Stomach (tissue), 9 donors: ENCODE measurements around the gene FTO. TPM values are rescaled to one million over a fixed set of nuclear protein-coding genes. Genes with fewer than 3 reads are reported as not detected.

ENCODE experiments used
- DNase-seq, 2 donors: peaks; one replicate each; pipeline versions ENCODE4 v3.0.0 to v3.0.0-alpha.2; 2013 to 2019
- H3K27ac ChIP-seq, 5 donors: fragments of 200-600 bp in 4 of 5; sonication (generic) in 4 of 5; one replicate each; pipeline ENCODE4 v1.5.1; 2013 to 2019; ENCODE audit warnings: mild to moderate bottlenecking in 1 of 5, moderate library complexity in 1 of 5
- H3K27me3 ChIP-seq, 3 donors: fragments of 200-600 bp; sonication (generic); one replicate each; pipeline ENCODE4 v1.5.1; 2017 to 2019; ENCODE audit warnings: mixed run types in 1 of 3
- H3K36me3 ChIP-seq, 4 donors: fragments of 200-600 bp; sonication (generic); 1 replicate in 3 of 4; 2 replicates in 1 of 4; pipeline ENCODE4 v1.5.1; 2016 to 2019
- H3K4me1 ChIP-seq, 4 donors: fragments of 200-600 bp; sonication (generic); one replicate each; pipeline ENCODE4 v1.5.1; 2016 to 2019
- H3K4me3 ChIP-seq, 4 donors: fragments of 200-600 bp; sonication (generic) in 3 of 4; one replicate each; pipeline ENCODE4 v1.5.1; 2016 to 2019; ENCODE audit warnings: mild to moderate bottlenecking in 1 of 4
- H3K9me3 ChIP-seq, 4 donors: fragments of 200-600 bp; sonication (generic); one replicate each; pipeline ENCODE4 v1.5.1; 2016 to 2019
- EP300 ChIP-seq: sonication (generic); formaldehyde crosslinking; IDR thresholded peaks from one replicate; pipeline ENCODE4 v1.6.1; 2017; ENCODE audit warnings: antibody characterized with exemption
- POLR2A ChIP-seq, 4 donors: fragments of 450-650 bp; IDR thresholded peaks; one replicate each; pipeline ENCODE4 v1.6.1; 2016; ENCODE audit warnings: antibody characterized with exemption in 4 of 4, control low read depth in 2 of 4, mild to moderate bottlenecking in 1 of 4, moderate library complexity in 1 of 4
- POLR2AphosphoS5 ChIP-seq, 3 donors: sonication (generic); formaldehyde crosslinking; IDR thresholded peaks; one replicate each; pipeline ENCODE4 v1.6.1; 2016; ENCODE audit warnings: antibody characterized with exemption in 3 of 3
- WGBS, 5 donors: extraction: QIAGEN DNeasy Blood & Tissue Kit in 3 of 5; methylation state at CpG; one replicate each; pipeline versions ENCODE4 v1.1.5 to v1.1.7; 2013 to 2018; 5-methylcytosine and 5-hydroxymethylcytosine counted together
- intact Hi-C: fragments of 100-400 bp; cut with DNase I; formaldehyde crosslinking; loops from one replicate; pipeline ENCODE4 v1.15.1; 2023; ENCODE audit warnings: low total_unique reads
- polyA plus RNA-seq, 3 donors: library from polyadenylated mRNA; stranded (reverse); fragments of 200-250 nt; gene quantifications; one replicate each; pipeline ENCODE4 v1.2.3, GENCODE V29; 2013
- total RNA-seq, 5 donors: library from RNA; depleted of rRNA; stranded (reverse); fragments of >200 nt; gene quantifications; one replicate each; pipeline versions ENCODE4 v1.1.0 to v1.2.3, GENCODE V29; 2014 to 2016
- TF ChIP-seq, protein P1 (sequence below), 7 experiments: fragments of 450-650 bp in 4 of 7; fragments of 200-600 bp in 3 of 7; sonication (generic) in 3 of 7; IDR thresholded peaks; one replicate each; pipeline ENCODE4 v1.5.1; 2016 to 2019; ENCODE audit warnings: antibody characterized with exemption in 7 of 7, control low read depth in 2 of 7, mild to moderate bottlenecking in 1 of 7
- donor health status: healthy with polysubstance abuse.
- donor health status: Bipolar disorder and iron deficiency.
- donor health status: healthy.

FTO gene
- total and polyA plus RNA-seq, 8 donors: 9.3 to 88.7 (median 24.6) TPM

- no peak for DNase-seq
- intact Hi-C loops: no loop called here
- Histone ChIP-seq H3K27me3 (no peaks in the 10 kb centered on the region), H3K9me3 (no peaks in the 10 kb centered on the region), H3K36me3 (peaks cover 0 to 43% (median 32%) of the 10 kb centered on the region in 4 donors), H3K27ac (no peak overlapping the region), H3K4me3 (no peak overlapping the region), H3K4me1 (peaks cover 0 to 21% (median 10%) of the 10 kb centered on the region in 4 donors)
- WGBS, 5 donors: 91 to 97% (median 93%) methylated on average over 7 of the region's 7 CpGs
- TF ChIP-seq POLR2A (IDR thresholded peaks at IDR 0.05): no peak
- TF ChIP-seq, protein P1, sequence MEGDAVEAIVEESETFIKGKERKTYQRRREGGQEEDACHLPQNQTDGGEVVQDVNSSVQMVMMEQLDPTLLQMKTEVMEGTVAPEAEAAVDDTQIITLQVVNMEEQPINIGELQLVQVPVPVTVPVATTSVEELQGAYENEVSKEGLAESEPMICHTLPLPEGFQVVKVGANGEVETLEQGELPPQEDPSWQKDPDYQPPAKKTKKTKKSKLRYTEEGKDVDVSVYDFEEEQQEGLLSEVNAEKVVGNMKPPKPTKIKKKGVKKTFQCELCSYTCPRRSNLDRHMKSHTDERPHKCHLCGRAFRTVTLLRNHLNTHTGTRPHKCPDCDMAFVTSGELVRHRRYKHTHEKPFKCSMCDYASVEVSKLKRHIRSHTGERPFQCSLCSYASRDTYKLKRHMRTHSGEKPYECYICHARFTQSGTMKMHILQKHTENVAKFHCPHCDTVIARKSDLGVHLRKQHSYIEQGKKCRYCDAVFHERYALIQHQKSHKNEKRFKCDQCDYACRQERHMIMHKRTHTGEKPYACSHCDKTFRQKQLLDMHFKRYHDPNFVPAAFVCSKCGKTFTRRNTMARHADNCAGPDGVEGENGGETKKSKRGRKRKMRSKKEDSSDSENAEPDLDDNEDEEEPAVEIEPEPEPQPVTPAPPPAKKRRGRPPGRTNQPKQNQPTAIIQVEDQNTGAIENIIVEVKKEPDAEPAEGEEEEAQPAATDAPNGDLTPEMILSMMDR (IDR thresholded peaks at IDR 0.05): no peak
- TF ChIP-seq EP300: no peak
Measured at GRCh38 chr16:53814801-53815200, 110.8 kb downstream of the FTO start.

DNA sequence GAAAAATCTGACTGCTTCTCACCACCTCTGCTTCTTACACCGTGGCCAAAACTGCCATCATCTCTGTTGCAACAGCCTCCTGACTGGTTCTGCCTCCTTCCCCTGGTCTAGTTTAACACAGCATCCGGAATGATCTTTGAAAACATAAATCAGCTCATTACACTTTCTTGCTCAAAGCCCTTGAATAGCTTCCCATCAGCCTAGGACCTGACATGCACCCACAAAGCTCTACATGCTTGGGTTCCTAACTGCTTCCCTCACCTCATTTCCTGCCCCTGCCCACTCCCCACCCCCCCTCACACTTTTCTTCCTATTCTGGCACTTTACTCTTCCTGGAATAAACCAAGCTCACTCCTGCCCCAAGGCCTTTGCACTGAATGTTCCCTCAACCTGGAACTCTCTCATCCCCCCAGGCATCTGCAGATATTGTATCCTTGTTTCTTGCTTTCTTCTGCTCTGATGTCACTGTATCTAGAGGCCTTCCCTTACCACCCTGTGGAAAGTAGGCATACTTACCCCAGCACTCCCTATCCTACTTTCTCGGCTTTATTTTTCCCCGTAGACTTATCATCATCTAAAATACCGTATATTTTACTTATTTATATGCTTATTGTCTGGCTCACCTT is 112.4 kb downstream of the FTO start:
- Histone ChIP-seq H3K27me3 (no peaks in the 10 kb centered on the region), H3K9me3 (no peaks in the 10 kb centered on the region), H3K27ac (no peak overlapping the region), H3K4me1 (peaks cover 0 to 26% (median 11%) of the 10 kb centered on the region in 4 donors), H3K36me3 (peaks cover 0 to 34% (median 21%) of the 10 kb centered on the region in 4 donors), H3K4me3 (no peak overlapping the region)
- no peak for DNase-seq
- 85 to 99% (median 97%) methylated on average over 5 of the region's 5 CpGs for WGBS, 5 donors
- intact Hi-C loops: no loop called here
- no peak for TF ChIP-seq POLR2AphosphoS5 (IDR thresholded peaks at IDR 0.05)
- TF ChIP-seq, protein P1 (IDR thresholded peaks at IDR 0.05): no peak
- TF ChIP-seq EP300: no peak
- TF ChIP-seq POLR2A (IDR thresholded peaks at IDR 0.05): no peak

GRCh38 chr16:53817117-53817755 is 113.3 kb downstream of the FTO start:
- Histone ChIP-seq H3K4me1 (peaks cover 0 to 35% (median 19%) of the 10 kb centered on the region in 4 donors), H3K27me3 (no peaks in the 10 kb centered on the region), H3K9me3 (no peaks in the 10 kb centered on the region), H3K4me3 (no peak overlapping the region), H3K36me3 (peaks cover 0 to 25% (median 13%) of the 10 kb centered on the region in 4 donors), H3K27ac (no peak overlapping the region)
- WGBS, 5 donors: 47 to 87% (median 71%) methylated on average over 5 of the region's 5 CpGs
- intact Hi-C loops: no loop called here
- no peak for DNase-seq
- TF ChIP-seq EP300: no peak
- TF ChIP-seq, protein P1 (IDR thresholded peaks at IDR 0.05): no peak

- intact Hi-C loops: no loop called here
- H3K36me3 ChIP-seq: peaks cover 0 to 19% (median 11%) of the 10 kb centered on the region in 4 donors
- peaks cover 0 to 34% (median 20%) of the 10 kb centered on the region in 4 donors for H3K4me1 ChIP-seq
- no peak overlapping the region for H3K27ac ChIP-seq
- no peak for DNase-seq
- H3K4me3 ChIP-seq: no peak overlapping the region
- no peaks in the 10 kb centered on the region for H3K27me3 ChIP-seq
- TF ChIP-seq EP300 (no peak), POLR2A (IDR thresholded peaks at IDR 0.05) (no peak), POLR2AphosphoS5 (IDR thresholded peaks at IDR 0.05) (no peak)
- TF ChIP-seq, protein P1 (IDR thresholded peaks at IDR 0.05): no peak
- 66 to 82% (median 72%) methylated on average over 1 of the region's 1 CpG for WGBS, 5 donors
- H3K9me3 ChIP-seq: no peaks in the 10 kb centered on the region
Measured at GRCh38 chr16:53817812-53818550, 114.0 kb downstream of the FTO start.
